GM21528 (cell line): ENCODE results near the gene FAM177A1.
A peak's percentile ranks its signal among the peaks of the same experiment; 100 is the strongest.
"Not testable (repeated sequence)": the region's sequence is repeated elsewhere in the genome, so short reads cannot be mapped to it uniquely, and the experiment has no call there.

ENCODE experiments used
- ATAC-seq: cut with Tn5 transposase; IDR thresholded peaks from one replicate; pipeline ENCODE4 v1.9.1; 2021; ENCODE audit warnings: mild to moderate bottlenecking, moderate library complexity; ENCODE audit not compliant: unreplicated experiment, low FRiP score

Gene FAM177A1

DNA sequence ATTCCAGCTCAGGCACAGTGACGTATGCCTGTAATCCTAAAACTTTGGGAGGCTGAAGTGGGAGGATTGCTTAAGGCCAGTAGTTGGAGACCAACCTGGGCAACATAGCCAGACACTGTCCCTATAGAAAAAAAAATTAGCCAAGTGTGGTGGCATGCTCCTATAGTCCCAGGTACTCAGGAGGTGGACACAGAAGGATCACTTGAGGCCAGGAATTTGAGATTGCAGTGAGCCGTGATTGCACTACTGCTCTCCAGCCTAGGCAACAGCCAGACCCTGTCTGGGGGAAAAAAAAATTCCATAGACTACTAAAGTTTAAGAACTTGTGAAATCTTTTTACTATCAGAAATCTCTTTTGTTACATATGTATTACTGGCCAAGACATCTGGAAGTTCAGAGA is 6.6 kb downstream of the FAM177A1 start:
- ATAC-seq: no peak

DNA sequence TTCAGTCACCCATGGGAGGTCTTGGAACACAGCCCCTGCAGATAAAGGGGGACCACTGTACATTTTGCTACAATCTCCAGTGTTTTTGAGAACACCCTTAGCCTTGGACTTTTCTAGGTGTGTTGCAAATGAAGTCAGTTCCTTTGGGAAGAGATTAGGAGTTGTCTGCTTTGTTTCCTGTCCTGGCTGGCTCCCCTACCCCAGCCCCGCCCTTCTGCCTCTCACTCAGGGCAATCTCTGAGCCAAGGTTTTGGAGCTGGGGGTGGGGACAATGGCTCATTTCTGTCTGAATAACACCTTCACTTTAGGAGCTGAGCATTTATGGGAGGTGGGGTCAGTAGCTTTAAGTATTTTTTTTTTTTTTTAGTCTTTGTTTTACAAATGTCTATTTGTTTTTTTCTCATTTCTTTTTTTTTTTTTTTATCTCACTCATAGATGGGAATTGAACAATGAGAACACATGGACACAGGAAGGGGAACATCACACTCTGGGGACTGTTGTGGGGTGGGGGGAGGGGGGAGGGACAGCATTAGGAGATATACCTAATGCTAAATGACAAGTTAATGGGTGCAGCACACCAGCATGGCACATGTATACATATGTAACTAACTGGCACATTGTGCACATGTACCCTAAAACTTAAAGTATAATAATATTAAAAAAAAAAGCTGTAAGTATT is 15.2 kb downstream of the FAM177A1 start:
- ATAC-seq: not testable (repeated sequence)

DNA sequence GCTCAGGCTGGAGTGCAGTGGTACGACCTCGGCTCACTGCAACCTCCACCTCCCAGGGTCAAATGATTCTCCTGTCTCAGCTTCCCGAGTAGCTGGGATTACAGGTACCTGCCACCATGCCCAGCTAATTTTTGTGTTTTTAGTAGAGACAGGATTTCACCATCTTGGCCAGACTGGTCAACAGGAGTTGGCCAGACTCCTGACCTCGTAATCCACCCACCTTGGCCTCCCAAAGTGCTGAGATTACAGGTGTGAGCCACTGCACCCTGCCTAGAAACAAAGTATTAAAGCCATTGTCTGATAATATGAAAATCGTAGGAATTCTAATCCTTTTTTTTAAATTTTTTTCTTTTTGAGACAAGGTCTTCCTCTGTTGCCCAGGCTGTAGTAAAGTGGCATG is 19.7 kb downstream of the FAM177A1 start:
- not testable (repeated sequence) for ATAC-seq

DNA sequence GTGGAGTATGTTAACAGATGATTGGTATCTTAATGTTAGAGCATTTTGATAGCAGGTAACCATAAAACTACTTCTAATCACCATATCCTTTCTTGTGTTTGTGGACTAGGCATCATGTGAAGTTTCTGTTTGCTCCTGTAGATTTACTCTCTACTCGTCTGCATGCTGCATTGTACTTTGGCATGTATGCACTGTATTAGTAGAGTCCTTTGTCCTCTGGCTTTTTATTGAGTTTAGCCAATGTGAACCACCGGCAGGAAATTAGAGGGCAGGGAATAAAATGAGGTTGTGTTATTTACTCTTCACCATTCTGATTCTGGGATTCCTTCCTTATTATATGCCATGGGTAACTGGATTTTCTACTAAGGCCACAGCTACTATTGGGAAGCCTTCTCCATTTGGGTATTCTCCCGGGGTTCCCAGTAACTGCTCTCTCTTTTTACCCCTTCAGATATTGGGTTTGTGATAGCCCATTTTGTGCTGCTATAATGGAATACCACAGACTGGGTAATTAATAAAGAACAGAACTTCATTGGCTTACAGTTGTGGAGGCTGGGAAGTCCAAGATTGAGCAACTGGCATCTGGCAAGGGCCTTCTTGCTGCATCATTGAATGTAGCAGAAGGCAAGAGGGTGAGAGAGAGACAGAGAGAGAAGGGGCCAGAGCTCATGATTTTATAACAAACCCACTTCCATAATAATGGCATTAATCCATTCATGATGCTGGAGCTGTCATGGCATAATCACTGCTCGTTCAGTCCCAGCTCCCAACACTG is 22.4 kb downstream of the FAM177A1 start:
- ATAC-seq: no peak

DNA sequence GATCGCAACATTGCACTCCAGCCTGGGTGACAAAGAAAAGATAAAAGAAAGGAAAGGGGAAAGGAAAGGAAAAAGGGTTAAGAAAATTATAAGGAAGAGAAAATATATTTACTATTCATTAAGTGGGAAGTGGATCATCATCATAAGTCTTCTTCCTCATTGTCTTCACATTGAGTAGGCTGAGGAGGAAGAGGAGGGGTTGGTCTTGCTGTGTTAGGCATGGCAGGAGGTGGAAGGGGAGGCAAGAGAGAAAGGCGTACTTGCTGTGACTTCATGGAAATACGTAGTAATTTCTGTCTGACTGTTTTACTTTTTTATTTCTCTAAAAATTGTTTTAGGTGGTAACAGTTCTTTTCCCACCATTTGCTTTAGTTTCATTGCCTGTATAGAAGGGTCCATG is 26.2 kb downstream of the FAM177A1 start:
- ATAC-seq: no peak

DNA sequence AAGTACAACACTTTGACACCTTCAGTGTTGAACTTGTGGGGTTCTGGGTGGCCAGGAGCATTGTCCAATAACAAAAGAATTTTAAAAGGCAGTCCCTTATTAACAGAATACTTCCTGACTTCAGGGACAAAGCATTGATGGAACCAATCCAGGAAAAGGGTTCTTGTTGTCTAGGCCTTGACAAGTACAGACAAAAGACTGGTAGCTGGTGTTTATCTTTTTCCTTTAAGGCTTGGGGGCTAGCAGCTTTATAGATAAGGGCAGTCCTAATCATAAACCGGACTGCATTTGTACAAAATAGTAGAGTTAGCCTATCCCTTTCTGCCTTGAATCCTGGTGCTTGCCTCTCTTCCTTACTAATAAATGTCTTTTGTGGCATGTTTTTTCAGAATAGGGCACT is 27.4 kb downstream of the FAM177A1 start:
- no peak for ATAC-seq

DNA sequence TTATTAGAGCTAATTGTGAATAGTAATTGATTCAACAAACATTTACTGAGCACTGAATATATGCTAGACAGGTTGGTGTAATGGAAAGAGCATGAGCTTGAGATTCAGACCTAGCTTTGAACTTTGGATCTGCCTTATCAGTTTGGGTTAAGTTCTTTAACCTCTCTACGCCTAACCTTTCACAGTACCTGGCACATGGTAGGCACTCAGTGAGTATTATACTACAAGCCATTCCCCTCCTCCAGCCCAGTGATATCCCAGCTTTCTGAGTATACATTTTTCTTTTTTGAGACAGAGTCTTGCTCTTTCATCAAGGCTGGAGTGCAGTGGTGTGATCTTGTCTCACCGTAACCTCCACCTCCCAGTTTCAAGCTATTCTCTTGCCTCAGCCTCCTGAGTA is 32.0 kb downstream of the FAM177A1 start:
- no peak for ATAC-seq

DNA sequence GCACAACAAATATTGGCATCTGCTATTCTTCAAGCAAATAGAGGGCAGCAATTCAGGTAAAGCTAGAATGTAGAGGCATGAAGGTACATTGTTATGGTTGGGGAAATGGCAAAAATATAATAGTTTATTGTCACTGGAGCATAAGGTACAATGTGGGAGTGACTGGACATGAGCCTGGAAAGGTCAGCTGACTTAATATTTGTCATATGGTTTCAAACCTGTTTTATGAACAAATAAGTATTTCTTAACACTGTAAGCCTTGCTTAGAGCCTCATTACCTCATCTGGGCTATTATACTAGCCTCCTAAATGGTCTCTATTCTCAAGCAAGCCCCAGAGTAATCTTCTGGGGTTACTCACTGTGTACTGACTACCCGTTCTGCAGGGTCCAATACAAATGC is 33.7 kb downstream of the FAM177A1 start:
- no peak for ATAC-seq

DNA sequence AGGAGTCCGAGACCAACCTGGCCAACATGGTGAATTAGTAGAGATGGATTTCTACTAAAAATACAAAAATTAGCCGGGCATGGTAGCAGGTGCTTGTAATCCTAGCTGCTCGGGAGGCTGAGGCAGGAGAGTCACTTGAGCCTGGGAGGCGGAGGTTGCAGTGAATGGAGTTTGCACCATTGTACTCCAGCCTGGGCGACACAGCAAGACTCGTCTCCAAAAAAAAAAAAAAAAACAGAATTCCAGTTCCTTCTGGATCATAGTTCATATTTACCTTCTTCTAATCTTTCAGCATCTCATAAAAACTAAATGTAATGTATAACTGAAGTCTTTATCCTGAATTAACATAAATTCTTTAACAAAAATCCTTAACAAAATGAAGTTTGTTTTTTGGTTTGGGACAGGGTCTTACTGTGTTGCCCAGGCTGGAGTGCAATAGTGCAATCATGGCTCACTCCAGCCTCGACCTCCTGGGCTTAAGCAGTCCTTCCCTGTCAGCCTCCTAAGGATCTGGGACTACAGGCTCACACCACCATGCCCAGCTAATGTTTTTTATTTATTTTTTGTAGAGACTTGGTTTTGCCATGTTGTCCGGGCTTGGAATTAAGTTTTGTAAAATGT is 37.6 kb downstream of the FAM177A1 start:
- no peak for ATAC-seq

DNA sequence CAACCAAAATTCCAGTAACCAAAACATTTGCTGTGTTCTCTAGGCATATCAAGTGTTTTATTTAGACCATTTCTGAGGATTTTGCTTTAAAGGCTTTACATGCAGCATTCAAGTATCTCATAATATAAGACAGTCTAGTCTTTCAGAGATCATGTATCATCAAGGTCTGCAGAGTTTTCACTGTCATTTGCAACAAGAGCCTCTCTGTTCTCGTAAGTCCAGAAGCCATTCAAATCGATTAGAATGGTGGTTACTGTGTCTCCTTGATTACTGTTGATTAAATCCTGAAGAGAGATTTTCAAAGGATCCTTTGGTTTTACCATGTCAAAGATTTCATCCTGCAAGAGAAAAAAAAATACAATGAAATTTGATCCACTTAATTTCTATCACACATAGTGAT is 39.4 kb downstream of the FAM177A1 start:
- ATAC-seq: no peak

DNA sequence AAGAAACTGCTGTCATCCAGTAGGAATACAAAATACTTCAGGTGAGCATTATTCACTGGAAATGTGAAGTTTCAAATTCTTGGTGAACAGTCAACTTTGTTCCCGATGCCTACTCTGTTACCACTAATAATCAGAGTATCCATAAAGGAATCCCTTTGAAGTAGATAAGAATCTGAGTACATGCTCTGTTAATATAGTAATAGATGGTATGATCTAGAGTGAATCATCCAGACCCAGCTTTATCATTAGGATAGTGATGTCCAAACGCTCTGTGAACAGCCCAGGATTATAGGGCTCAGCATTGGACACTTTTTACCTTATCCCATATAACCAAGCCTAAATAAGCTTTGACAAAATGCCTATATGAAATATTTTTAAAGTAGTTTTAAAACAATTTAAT is 42.4 kb downstream of the FAM177A1 start:
- no peak for ATAC-seq

DNA sequence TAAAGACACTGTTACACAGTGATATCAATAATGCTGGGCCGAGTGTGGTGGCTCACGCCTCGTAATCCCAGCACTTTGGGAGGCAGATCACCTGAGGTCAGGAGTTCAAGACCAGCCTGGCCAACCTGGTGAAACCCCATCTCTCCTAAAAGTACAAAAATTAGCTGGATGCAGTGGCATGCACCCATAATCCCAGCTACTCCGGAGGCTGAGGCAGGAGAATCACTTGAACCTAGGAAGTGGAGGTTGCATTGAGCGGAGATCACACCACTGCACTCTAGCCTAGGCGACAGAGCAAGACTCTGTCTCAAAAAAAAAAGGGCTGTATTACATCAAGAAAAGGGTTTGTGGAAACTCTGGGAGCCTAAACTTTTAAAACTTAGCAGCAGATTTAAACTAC is 48.6 kb downstream of the FAM177A1 start:
- not testable (repeated sequence) for ATAC-seq

DNA sequence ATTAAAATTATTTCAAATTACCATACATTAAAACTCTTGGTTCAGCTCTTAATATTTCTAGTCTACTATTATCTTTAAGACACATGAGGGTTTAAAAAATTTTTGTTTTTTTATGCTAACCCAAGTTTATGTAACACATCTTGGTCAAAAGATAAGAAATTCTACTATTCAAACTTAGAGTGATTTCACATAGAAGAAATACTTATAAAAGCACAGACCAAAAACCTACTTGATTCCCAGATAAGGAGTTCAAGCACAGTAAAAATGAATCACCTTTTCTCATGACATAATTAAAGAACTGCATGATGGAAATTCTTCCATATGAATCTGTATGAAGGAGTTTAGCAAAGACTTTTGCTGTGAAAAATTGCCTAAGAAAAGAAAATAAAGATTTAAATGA is 61.8 kb downstream of the FAM177A1 start:
- no peak for ATAC-seq

DNA sequence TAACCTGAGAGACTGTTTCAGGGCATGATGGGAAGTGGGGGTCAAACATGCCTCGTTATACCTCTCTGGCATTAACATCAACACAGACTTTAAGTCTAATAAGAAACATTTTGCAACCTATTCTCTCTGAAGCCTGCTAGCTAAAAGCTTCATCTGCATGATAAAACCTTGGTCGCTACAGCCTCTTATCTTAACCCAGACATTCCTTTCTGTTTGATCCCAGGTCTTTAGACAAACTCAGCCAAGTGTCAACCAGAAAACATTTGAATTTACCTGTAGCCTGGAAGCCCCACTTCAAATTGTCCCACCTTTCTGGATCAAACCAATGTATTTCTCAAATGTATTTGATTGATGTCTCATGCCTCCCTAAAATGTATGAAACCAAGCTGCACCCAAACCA is 66.6 kb downstream of the FAM177A1 start:
- no peak for ATAC-seq

DNA sequence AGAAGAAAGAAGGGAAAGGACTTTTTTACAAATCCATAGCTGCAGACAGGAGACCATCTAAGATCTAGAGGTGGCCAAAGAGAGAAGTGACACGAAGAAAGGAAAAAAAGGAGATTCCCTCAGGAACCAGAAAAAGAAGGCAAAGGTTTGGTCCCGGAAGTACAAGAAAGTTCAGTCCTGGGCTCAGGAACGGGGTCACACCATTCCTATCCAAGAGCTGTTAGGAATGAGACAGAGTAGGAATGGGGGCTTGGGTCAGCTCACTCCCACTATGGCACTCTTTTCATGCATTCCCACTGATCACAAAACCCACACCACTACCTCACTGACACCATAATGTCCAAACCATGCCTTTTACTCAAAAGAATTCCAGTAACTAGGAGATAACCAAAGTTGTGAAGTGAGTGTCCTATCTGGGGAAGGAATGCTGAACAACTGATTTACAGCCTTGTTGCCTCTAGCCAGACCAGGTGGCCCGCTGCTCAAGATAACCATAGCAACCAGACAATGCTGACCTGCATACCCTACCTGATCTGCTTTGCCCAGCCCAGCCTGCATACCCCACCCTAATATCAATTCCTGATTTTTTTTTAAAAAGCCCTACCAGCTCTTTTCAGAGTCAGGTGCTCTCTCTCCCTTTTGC is 67.4 kb downstream of the FAM177A1 start:
- no peak for ATAC-seq

DNA sequence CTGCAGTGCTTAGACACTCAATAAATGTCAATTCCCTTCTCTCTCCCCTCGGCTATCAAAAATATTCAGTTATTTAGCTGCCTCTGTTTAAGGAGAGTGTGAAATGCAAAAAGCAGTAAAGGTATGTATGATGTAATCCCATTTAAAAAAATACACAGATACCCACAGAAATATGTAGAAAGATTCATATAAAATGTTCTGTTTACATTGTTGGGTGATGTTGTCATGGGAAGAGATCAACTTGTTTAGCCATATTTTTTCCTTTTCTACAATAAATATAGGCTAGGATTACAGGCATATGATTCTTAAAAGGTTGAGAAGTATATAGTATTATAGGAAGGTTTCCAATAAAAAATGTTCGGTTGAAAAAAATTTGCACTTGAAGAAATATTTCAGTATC is 68.0 kb downstream of the FAM177A1 start:
- ATAC-seq: no peak

DNA sequence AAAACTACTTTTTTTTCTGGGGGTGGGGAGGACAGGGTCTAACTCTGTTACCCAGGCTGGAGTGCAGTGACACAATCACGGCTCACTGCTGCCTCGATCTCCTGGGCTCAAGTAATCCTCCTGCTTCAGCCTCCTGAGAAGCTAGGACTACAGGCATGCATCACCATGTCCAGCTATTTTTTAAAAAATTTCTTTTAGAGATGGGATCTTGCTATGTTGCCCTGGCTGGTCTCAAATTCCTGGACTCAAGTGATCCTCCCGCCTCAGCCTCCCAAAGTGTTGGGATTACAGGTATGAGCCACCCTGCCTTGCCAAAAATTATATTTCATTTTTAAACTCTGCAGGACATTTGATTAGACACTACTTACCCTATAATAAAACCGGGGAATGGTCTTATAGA is 70.2 kb downstream of the FAM177A1 start:
- no peak for ATAC-seq

DNA sequence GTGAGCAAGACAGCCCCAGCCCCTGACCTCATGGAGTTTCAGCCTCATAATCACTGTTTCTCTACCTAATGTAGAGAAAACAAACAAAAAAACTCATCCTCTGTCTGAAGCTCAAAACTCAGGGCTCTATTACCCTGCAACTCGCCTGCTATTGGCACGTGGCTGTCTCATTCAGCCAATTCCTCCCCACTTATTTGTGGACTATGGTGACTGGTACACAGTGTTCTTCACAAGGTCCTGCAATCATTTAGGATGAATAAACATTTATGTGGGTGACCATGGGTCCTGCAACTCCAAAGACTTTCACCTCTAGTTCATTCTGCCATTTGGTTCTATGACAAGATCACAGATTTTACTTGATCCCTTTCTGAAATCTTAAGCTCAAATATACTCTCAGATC is 71.0 kb downstream of the FAM177A1 start:
- no peak for ATAC-seq

DNA sequence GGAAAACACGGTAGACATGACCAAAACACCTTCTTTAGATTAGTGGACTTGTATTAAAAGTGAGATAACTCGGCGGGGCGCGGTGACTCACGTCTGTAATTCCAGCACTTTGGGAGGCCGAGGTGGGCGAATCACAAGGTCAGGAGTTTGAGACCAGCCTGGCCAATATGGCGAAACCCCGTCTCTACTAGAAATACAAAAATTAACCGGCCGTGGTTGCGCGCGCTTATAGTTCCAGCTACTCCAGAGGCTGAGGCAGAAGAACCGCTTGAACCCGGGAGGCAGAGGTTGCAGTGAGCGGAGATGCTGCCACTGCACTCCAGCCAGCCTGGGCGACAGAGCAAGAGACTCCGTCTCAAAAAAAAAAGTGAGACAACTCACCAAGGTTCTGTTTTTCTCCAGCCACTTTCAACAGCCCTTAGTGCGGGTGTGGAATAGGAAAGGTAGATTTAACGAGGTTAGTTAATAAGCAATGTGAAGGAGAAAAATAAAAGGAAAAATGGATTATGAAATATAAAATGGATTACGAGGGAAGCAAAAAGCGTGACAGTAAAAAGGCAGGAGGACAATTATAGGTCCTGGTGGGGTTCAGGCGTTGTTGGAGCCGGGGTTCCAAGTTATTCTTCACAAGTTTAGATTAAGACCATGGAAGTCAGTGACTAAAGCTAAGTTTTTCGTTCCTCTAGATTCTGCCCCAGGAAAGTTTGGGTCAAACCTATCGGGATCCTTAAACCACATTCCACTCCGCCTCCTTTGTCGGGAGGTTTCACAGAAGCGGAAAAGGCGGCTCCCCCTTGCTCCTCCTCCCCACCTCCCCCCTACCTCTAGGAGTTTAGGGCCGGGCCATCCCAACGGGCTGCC is 75.2 kb downstream of the FAM177A1 start:
- ATAC-seq: peak; percentile 2
